Endodermal cell (in vitro differentiated cells): Measurements from ENCODE around the gene LRP1. TPM values are rescaled to one million over a fixed set of nuclear protein-coding genes. Genes with fewer than 3 reads are reported as not detected.

Source experiments
- DNase-seq: peaks from one replicate; pipeline ENCODE4 v3.0.0-alpha.2; 2017
- H3K27ac ChIP-seq: 2 replicates; pipeline ENCODE4 v1.5.1; 2013; ENCODE audit warnings: mild to moderate bottlenecking, low read depth, low read length, moderate library complexity
- H3K27me3 ChIP-seq: 2 replicates; pipeline ENCODE4 v1.6.1; 2013; ENCODE audit warnings: mild to moderate bottlenecking, low read length, moderate library complexity; ENCODE audit not compliant: insufficient read depth, control insufficient read depth, poor library complexity, severe bottlenecking
- H3K36me3 ChIP-seq: 2 replicates; pipeline ENCODE4 v1.7.0; 2013; ENCODE audit warnings: mild to moderate bottlenecking, low read length, moderate library complexity; ENCODE audit not compliant: control insufficient read depth, insufficient read depth
- H3K4me1 ChIP-seq: one replicate; pipeline ENCODE4 v1.7.0; 2013; ENCODE audit warnings: low read length; ENCODE audit not compliant: control insufficient read depth, insufficient read depth
- H3K4me3 ChIP-seq: 2 replicates; pipeline ENCODE4 v1.5.1; 2013; ENCODE audit warnings: mild to moderate bottlenecking, low read length, moderate library complexity
- H3K9ac ChIP-seq: 2 replicates; pipeline ENCODE4 v1.6.1; 2013; ENCODE audit warnings: mild to moderate bottlenecking, low read length, moderate library complexity; ENCODE audit not compliant: poor library complexity, severe bottlenecking; ENCODE audit errors: extremely low read depth
- H3K9me3 ChIP-seq: 2 replicates; pipeline ENCODE4 v1.6.1; 2013; ENCODE audit warnings: mild to moderate bottlenecking, low read length, moderate library complexity; ENCODE audit not compliant: control insufficient read depth
- H3K27ac Mint-ChIP-seq: 2 replicates; pipeline ENCODE4 v1.8.0; 2020; ENCODE audit warnings: mixed read lengths
- H3K27me3 Mint-ChIP-seq: 2 replicates; pipeline ENCODE4 v1.8.0; 2021; ENCODE audit warnings: mild to moderate bottlenecking, mixed read lengths; ENCODE audit not compliant: insufficient read depth
- H3K36me3 Mint-ChIP-seq: 2 replicates; pipeline ENCODE4 v1.8.0; 2020; ENCODE audit warnings: low read depth, mixed read lengths
- H3K4me1 Mint-ChIP-seq: 2 replicates; pipeline ENCODE4 v1.8.0; 2020; ENCODE audit warnings: mixed read lengths
- H3K4me3 Mint-ChIP-seq: 2 replicates; pipeline ENCODE4 v1.8.0; 2020; ENCODE audit warnings: mild to moderate bottlenecking, moderate library complexity, mixed read lengths
- H3K9me3 Mint-ChIP-seq: 2 replicates; pipeline ENCODE4 v1.8.0; 2020; ENCODE audit warnings: mild to moderate bottlenecking, mixed read lengths
- CTCF ChIP-seq: fragments of 200-600 bp; sonication (generic); conservative IDR thresholded peaks from 2 replicates; pipeline ENCODE4 v1.5.0; 2021; ENCODE audit warnings: antibody characterized with exemption, mild to moderate bottlenecking
- WGBS, 2 experiments: methylation state at CpG; one replicate each; pipeline versions ENCODE4 v1.1.5 to v1.1.7; 2013; ENCODE audit warnings: missing lambda C conversion rate in 2 of 2, mixed read lengths in 1 of 2; ENCODE audit not compliant: insufficient coverage in 1 of 2, insufficient read length in 1 of 2; 5-methylcytosine and 5-hydroxymethylcytosine counted together
- total RNA-seq, 2 donors: library from RNA; stranded (reverse); fragmentation: NEBNext Ultra II Directional in 1 of 2; extraction: Animal tissue kit (Norgen Biotek cat#: 25700) in 1 of 2; gene quantifications; 2 replicates in 1 of 2; 3 replicates in 1 of 2; pipeline ENCODE4 v1.2.1, GENCODE V29; 2021

LRP1 gene
- total RNA-seq, 2 donors from 2014 or later: 74.5 to 87.7 TPM

GRCh38 chr12:57123813-57124212, 4.5 kb upstream of the LRP1 start:
- Histone ChIP-seq H3K36me3 (no peaks in the 10 kb centered on the region), H3K9me3 (no peaks in the 10 kb centered on the region), H3K4me3 (no peak overlapping the region), H3K27me3 (no peaks in the 10 kb centered on the region), H3K9ac (no peak overlapping the region), H3K4me1 (no peaks in the 10 kb centered on the region), H3K27ac (no peak overlapping the region)
- TF ChIP-seq CTCF: no peak
- H3K9me3 Mint-ChIP-seq: peaks cover 2% of the 10 kb centered on the region
- peaks cover 5% of the 10 kb centered on the region for H3K4me1 Mint-ChIP-seq
- WGBS, 2 experiments: 65% methylated on average over 2 of the region's 2 CpGs; no CpG with 5 or more reads in 1 of the 2 experiments
- H3K36me3 Mint-ChIP-seq: no peaks in the 10 kb centered on the region
- H3K4me3 Mint-ChIP-seq: no peak overlapping the region
- DNase-seq: peak; percentile 35
- H3K27me3 Mint-ChIP-seq: peaks cover 15% of the 10 kb centered on the region
- no peak overlapping the region for H3K27ac Mint-ChIP-seq

- Mint-ChIP-seq H3K36me3 (no peaks in the 10 kb centered on the region), H3K27me3 (peaks cover 15% of the 10 kb centered on the region), H3K9me3 (peaks cover 2% of the 10 kb centered on the region), H3K4me3 (no peak overlapping the region), H3K27ac (no peak overlapping the region), H3K4me1 (peaks cover 5% of the 10 kb centered on the region)
- no peak overlapping the region for H3K27ac ChIP-seq
- no peaks in the 10 kb centered on the region for H3K36me3 ChIP-seq
- no peak overlapping the region for H3K9ac ChIP-seq
- peak; percentile 94 for TF ChIP-seq CTCF
- no peaks in the 10 kb centered on the region for H3K9me3 ChIP-seq
- H3K4me1 ChIP-seq: no peaks in the 10 kb centered on the region
- peak; percentile 96 for DNase-seq
- WGBS, 2 experiments: 30 to 34% methylated on average over 9 to 10 of the region's 10 CpGs
- no peaks in the 10 kb centered on the region for H3K27me3 ChIP-seq
- H3K4me3 ChIP-seq: no peak overlapping the region
Measured at GRCh38 chr12:57124261-57124877, 3.9 kb upstream of the LRP1 start.

DNA sequence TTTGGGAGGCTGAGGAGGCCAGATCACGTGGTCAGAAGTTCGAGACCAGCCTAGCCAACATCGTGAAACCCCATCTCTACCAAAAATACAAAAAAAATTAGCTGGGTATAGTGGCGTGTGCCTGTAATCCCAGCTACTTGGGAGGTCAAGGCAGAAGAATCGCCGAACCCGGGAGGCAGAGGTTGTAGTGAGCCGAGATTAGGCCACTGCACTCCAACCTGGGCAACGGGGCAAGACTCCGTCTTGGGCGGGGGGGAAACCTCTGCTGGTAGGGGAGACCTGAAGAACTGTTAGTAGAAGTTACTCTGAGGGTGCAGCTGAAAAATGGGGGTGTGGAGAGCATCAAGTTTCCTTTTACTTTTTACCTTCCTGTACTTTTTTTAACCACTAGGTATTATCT, 2.2 kb upstream of the LRP1 start:
- Mint-ChIP-seq H3K27ac (no peak overlapping the region), H3K36me3 (no peaks in the 10 kb centered on the region), H3K9me3 (peaks cover 2% of the 10 kb centered on the region), H3K4me1 (peaks cover 20% of the 10 kb centered on the region), H3K4me3 (no peak overlapping the region), H3K27me3 (peaks cover 15% of the 10 kb centered on the region)
- WGBS, 2 experiments: 91 to 95% methylated on average over 7 to 11 of the region's 11 CpGs
- DNase-seq: peak; percentile 36
- H3K9ac ChIP-seq: no peak overlapping the region
- H3K9me3 ChIP-seq: no peaks in the 10 kb centered on the region
- TF ChIP-seq CTCF: no peak
- no peaks in the 10 kb centered on the region for H3K27me3 ChIP-seq
- H3K27ac ChIP-seq: no peak overlapping the region
- no peaks in the 10 kb centered on the region for H3K36me3 ChIP-seq
- no peaks in the 10 kb centered on the region for H3K4me1 ChIP-seq
- no peak overlapping the region for H3K4me3 ChIP-seq
